Stimulated activated naive B cell treated with anti-CD40 and anti-IgM and Interleukin-4, amounts not matched to agents 10 μg/mL and 1 μg/mL and 100 μg/mL, for 72 hours (primary cell): ENCODE results near the gene ACTA2.
A peak's percentile ranks its signal among the peaks of the same experiment; 100 is the strongest.

Experiments
- ATAC-seq, 2 donors: fragments of 150-1000 bp; cut with Tn5 transposase; replicated peaks; 2 replicates each; pipeline ENCODE4 v1.10.0; 2021; ENCODE audit warnings: moderate library complexity in 1 of 2
- DNase-seq: peaks from one replicate; pipeline ENCODE4 v3.0.0; 2021
- H3K27ac Mint-ChIP-seq: one replicate; pipeline ENCODE4 v1.8.0; 2022; ENCODE audit warnings: mild to moderate bottlenecking, mixed read lengths
- H3K27me3 Mint-ChIP-seq, 2 donors: one replicate each; pipeline ENCODE4 v1.8.0; 2022; ENCODE audit warnings: mixed read lengths in 2 of 2
- H3K36me3 Mint-ChIP-seq, 2 donors: one replicate each; pipeline ENCODE4 v1.8.0; 2022; ENCODE audit warnings: mixed read lengths in 2 of 2, mild to moderate bottlenecking in 1 of 2
- H3K4me1 Mint-ChIP-seq, 2 donors: one replicate each; pipeline ENCODE4 v1.8.0; 2022; ENCODE audit warnings: mixed read lengths in 2 of 2, mild to moderate bottlenecking in 1 of 2
- H3K4me3 Mint-ChIP-seq, 2 donors: one replicate each; pipeline ENCODE4 v1.8.0; 2022; ENCODE audit warnings: mild to moderate bottlenecking in 2 of 2, mixed read lengths in 2 of 2, moderate library complexity in 1 of 2
- H3K9me3 Mint-ChIP-seq, 2 donors: one replicate each; pipeline ENCODE4 v1.8.0; 2022; ENCODE audit warnings: mixed read lengths in 2 of 2, mild to moderate bottlenecking in 1 of 2

The ACTA2 gene

GRCh38 chr10:88915781-88916180 lies 36.8 kb downstream of the ACTA2 start:
- ATAC-seq (no peak), DNase-seq (no peak)
- Mint-ChIP-seq H3K36me3 (peaks cover 18 to 43% of the 10 kb centered on the region in 2 donors), H3K4me3 (no peak overlapping the region), H3K4me1 (no peaks in the 10 kb centered on the region), H3K27ac (no peak overlapping the region), H3K9me3 (no peaks in the 10 kb centered on the region), H3K27me3 (no peaks in the 10 kb centered on the region)

GRCh38 chr10:88913788-88914187 lies 38.8 kb downstream of the ACTA2 start:
- H3K36me3 Mint-ChIP-seq: peaks cover 18 to 41% of the 10 kb centered on the region in 2 donors
- no peak overlapping the region for H3K27ac Mint-ChIP-seq
- ATAC-seq: no peak
- no peaks in the 10 kb centered on the region for H3K9me3 Mint-ChIP-seq
- no peaks in the 10 kb centered on the region for H3K27me3 Mint-ChIP-seq
- DNase-seq: no peak
- H3K4me3 Mint-ChIP-seq: no peak overlapping the region
- peaks cover 0 to 2% of the 10 kb centered on the region in 2 donors for H3K4me1 Mint-ChIP-seq

GRCh38 chr10:88913127-88913526 lies 39.4 kb downstream of the ACTA2 start:
- Mint-ChIP-seq H3K9me3 (no peaks in the 10 kb centered on the region), H3K4me1 (peaks cover 0 to 8% of the 10 kb centered on the region in 2 donors), H3K4me3 (no peak overlapping the region), H3K27ac (no peak overlapping the region), H3K36me3 (peaks cover 23 to 47% of the 10 kb centered on the region in 2 donors), H3K27me3 (no peaks in the 10 kb centered on the region)
- DNase-seq (no peak), ATAC-seq (no peak)

DNA sequence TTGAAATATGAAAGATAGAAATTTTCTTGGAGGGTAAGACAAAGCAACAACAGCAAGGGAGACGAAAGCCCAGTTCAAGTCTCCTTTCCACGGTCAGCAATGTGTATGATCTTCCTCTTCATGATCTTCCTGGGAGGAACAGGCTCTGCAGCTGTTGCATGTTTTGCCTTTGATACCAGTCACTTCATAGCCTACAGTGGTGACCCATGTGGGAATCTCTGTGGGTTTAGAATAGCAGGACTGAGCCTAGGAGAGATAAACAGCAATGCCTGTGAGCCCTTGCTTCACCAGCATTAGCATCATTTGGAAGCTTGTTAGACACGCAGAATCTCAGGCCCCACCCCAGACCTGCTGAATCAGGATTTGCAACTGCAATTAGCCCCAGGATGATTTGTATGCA lies 40.7 kb downstream of the ACTA2 start:
- Mint-ChIP-seq H3K4me1 (peaks cover 0 to 12% of the 10 kb centered on the region in 2 donors), H3K9me3 (no peaks in the 10 kb centered on the region), H3K27ac (no peak overlapping the region), H3K4me3 (no peak overlapping the region), H3K36me3 (peaks cover 27 to 48% of the 10 kb centered on the region in 2 donors), H3K27me3 (no peaks in the 10 kb centered on the region)
- DNase-seq (no peak), ATAC-seq (no peak)

- no peak overlapping the region for H3K27ac Mint-ChIP-seq
- peaks cover 0 to 12% of the 10 kb centered on the region in 2 donors for H3K4me1 Mint-ChIP-seq
- DNase-seq: no peak
- H3K27me3 Mint-ChIP-seq: no peaks in the 10 kb centered on the region
- no peaks in the 10 kb centered on the region for H3K9me3 Mint-ChIP-seq
- no peak for ATAC-seq
- H3K4me3 Mint-ChIP-seq: no peak overlapping the region
- H3K36me3 Mint-ChIP-seq: peaks cover 29 to 50% of the 10 kb centered on the region in 2 donors
Measured at GRCh38 chr10:88911116-88911515, 41.5 kb downstream of the ACTA2 start.

DNA sequence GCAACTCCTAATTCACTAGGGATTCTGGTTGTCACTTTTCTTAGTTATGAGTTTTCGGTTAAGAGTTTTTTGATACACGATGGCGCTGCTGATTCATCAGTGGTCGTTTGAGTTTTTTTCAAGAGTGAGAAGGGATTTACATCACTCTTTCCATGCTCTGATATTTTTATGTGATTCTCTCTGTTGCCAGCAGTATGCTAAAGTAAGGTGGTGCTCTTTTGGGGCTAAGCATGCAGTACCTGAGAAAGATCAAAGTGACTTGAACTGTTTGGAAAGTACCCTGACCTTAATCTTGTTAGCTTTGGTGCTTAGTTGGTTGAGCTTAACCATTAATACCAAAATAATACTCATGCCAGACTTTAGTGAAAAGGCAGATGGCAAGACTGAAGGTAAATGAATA lies 44.4 kb downstream of the ACTA2 start:
- Mint-ChIP-seq H3K27me3 (no peaks in the 10 kb centered on the region), H3K27ac (no peak overlapping the region), H3K4me1 (peaks cover 0 to 17% of the 10 kb centered on the region in 2 donors), H3K36me3 (peaks cover 34 to 55% of the 10 kb centered on the region in 2 donors), H3K9me3 (no peaks in the 10 kb centered on the region), H3K4me3 (no peak overlapping the region)
- DNase-seq (no peak), ATAC-seq (peak in 1 of 2 donors; percentile 45)

- no peak overlapping the region for H3K27ac Mint-ChIP-seq
- H3K36me3 Mint-ChIP-seq: peaks cover 35 to 48% of the 10 kb centered on the region in 2 donors
- H3K4me3 Mint-ChIP-seq: no peak overlapping the region
- DNase-seq (no peak), ATAC-seq (no peak)
- no peaks in the 10 kb centered on the region for H3K27me3 Mint-ChIP-seq
- H3K9me3 Mint-ChIP-seq: no peaks in the 10 kb centered on the region
- peaks cover 4 to 27% of the 10 kb centered on the region in 2 donors for H3K4me1 Mint-ChIP-seq
Measured at GRCh38 chr10:88906921-88907320, 45.7 kb downstream of the ACTA2 start.

GRCh38 chr10:88903715-88904114 lies 48.9 kb downstream of the ACTA2 start:
- Mint-ChIP-seq H3K4me1 (peaks cover 14 to 50% of the 10 kb centered on the region in 2 donors), H3K36me3 (peaks cover 29 to 37% of the 10 kb centered on the region in 2 donors), H3K27me3 (no peaks in the 10 kb centered on the region), H3K4me3 (no peak overlapping the region), H3K27ac (no peak overlapping the region), H3K9me3 (no peaks in the 10 kb centered on the region)
- DNase-seq (no peak), ATAC-seq (no peak)

DNA sequence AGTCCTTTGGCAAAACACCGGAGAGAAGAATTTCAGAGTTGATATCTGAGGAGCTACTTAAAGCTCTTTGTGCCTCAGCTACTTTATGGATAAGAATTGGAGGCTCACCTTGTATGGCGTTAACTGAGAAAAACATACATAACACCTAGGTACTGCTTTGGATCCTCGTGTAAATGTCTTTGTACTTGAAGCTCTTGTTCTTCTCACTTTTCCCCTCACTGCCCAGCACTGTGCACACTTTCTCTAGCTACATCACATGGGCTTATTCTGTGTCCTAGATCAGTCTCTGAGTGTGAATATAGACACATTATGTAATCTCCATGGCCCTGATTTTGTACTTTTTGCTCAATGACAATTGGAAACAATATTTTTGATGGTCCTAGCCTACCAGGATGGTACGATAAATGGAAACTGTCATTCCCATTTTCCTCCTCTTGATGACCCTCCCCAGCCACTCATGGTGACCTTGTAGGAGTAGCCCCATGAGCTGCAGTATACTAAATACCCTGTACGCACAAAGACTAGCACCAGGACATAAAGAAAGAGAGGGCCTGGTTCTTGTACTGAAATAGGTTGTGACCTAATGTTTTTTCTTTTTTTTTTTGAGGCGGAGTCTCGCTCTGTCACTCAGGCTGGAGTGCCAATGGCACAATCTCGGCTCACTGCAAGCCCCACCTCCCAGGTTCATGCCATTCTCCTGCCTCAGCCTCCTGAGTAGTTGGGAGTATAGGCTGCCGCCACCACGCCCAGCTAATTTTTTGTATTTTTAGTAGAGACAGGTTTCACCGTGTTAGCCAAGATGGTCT lies 50.4 kb downstream of the ACTA2 start:
- H3K36me3 Mint-ChIP-seq: peaks cover 26 to 33% of the 10 kb centered on the region in 2 donors
- no peaks in the 10 kb centered on the region for H3K9me3 Mint-ChIP-seq
- ATAC-seq (peak; percentile 70 to 74), DNase-seq (no peak)
- peak overlapping the region; percentile 26 to 47 for H3K4me3 Mint-ChIP-seq
- peaks cover 23 to 56% of the 10 kb centered on the region in 2 donors for H3K4me1 Mint-ChIP-seq
- H3K27ac Mint-ChIP-seq: peak overlapping the region; percentile 94
- H3K27me3 Mint-ChIP-seq: no peaks in the 10 kb centered on the region

DNA sequence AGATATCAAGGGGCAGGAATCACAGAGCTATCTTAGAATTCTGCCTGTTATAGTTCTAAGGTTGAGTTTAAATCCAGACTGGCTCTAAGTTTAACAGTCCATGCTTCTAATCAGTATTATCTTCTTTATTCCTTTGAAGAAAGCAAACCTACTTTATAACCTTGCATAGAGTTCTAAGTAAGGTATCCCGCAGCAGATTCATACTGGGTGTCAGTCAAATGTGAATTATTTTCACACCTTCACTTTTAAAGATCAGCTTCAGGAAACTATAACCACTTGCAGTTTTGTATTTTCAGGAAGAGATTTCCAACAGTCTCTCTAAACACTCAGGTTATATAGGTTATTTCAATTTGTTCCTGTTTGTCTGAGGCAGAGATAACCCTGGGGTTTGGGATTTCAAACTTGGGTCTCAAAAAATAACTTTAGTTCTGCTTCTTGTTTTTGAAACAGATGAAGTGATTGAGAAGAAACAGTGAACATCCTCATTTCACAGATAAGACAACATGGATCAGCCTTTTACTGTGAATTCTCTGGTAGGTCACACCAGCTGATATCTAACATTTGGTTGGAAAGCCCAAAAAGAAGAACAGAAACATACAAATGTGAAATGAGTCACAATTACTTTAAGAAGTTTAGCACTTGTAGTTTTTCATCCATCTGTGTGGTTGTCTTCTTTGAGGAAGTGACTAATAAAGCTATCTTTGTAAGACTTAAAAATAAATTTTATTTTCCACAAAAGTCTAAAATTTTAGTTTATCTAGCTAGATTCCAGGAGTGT lies 51.2 kb downstream of the ACTA2 start:
- Mint-ChIP-seq H3K27me3 (no peaks in the 10 kb centered on the region), H3K4me3 (peak overlapping the region; percentile 59 to 65), H3K27ac (peak overlapping the region; percentile 94), H3K4me1 (peaks cover 29 to 64% of the 10 kb centered on the region in 2 donors), H3K9me3 (no peaks in the 10 kb centered on the region), H3K36me3 (peaks cover 24 to 33% of the 10 kb centered on the region in 2 donors)
- ATAC-seq (peak; percentile 92 to 93), DNase-seq (no peak)

DNA sequence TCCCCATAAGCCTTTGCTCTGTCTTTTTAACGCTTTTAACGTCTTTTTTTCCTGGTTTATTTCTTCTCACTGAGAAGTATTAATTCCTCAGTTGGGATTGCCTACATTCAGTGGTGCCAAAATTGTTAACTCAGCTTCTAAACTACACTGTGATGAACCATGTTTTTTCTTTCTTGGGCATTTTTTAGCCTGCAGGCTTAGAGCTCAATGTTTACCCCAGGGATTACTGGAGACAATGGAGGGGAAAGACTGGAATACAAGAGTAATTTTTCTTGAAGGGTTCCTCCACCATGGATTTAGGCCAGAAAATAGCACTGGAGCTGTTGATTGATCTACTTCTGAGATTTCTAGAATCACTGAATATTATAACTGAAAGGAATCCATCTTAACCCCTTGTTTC lies 52.7 kb downstream of the ACTA2 start:
- Mint-ChIP-seq H3K27me3 (no peaks in the 10 kb centered on the region), H3K4me3 (no peak overlapping the region), H3K9me3 (no peaks in the 10 kb centered on the region), H3K27ac (peak overlapping the region; percentile 59), H3K4me1 (peaks cover 29 to 65% of the 10 kb centered on the region in 2 donors), H3K36me3 (peaks cover 22 to 25% of the 10 kb centered on the region in 2 donors)
- ATAC-seq (no peak), DNase-seq (no peak)

DNA sequence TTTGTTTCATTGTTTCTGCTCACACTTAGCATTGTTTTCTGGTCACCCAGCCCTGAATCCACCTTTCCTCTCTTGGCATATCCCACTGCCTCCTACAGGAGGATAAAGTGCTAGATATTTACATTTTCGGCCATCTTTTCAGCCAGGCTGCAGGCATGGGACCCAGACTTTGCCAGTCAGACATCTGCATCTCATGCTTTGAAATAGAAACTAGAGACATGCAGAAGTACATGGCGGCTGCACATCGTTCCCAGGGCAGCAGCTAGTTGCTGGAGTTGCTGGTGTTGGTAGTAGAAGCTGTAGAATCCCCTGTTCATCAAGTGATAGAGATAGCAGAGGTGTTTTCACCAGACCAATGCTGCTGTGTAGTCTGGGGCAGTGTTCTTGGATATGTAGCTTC lies 53.8 kb downstream of the ACTA2 start:
- Mint-ChIP-seq H3K27ac (peak overlapping the region; percentile 37), H3K27me3 (no peaks in the 10 kb centered on the region), H3K4me3 (peak overlapping the region in 1 of 2 donors; percentile 51), H3K4me1 (peaks cover 29 to 65% of the 10 kb centered on the region in 2 donors), H3K36me3 (peaks cover 19 to 25% of the 10 kb centered on the region in 2 donors), H3K9me3 (no peaks in the 10 kb centered on the region)
- DNase-seq: no peak
- no peak for ATAC-seq

- ATAC-seq: peak; percentile 25 to 50
- Mint-ChIP-seq H3K36me3 (peaks cover 11 to 18% of the 10 kb centered on the region in 2 donors), H3K9me3 (no peaks in the 10 kb centered on the region), H3K27ac (peak overlapping the region; percentile 91), H3K4me3 (peak overlapping the region; percentile 52 to 66), H3K27me3 (no peaks in the 10 kb centered on the region), H3K4me1 (peaks cover 29 to 55% of the 10 kb centered on the region in 2 donors)
- no peak for DNase-seq
Measured at GRCh38 chr10:88896994-88897853, 55.3 kb downstream of the ACTA2 start.
